ENCODE results near the gene GNG14. TPM values are rescaled to one million over a fixed set of nuclear protein-coding genes. Genes with fewer than 3 reads are reported as not detected.

The GNG14 gene
- total RNA-seq, 1 donor from 2014 or later, result not detected

DNA sequence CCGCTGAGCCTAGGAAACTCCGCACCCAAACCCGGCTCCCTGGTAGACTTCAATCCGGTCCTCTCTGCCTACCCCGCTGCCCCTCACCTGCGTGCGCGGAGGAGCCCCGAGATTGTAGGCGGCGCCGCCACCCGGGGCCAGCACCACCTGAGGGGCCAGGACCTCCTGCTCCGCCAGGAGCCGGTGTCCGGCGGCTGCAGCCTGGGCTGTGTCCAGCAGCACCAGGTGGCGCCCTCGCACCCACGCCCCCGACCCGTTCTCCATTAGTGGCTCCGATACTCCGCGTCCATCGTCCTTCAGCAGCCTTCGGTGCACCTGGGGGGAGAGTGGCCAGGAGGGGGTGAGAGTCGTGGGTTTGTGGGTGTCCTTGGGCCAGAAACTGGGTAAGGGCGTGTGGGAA lies 39.7 kb upstream of the GNG14 start:
- no peaks in the 10 kb centered on the region for H3K4me1 Mint-ChIP-seq (ENCODE audit: low read depth, unreplicated experiment)
- no peak overlapping the region for H3K27ac Mint-ChIP-seq (ENCODE audit: unreplicated experiment)
- peaks cover 1% of the 10 kb centered on the region for H3K9me3 Mint-ChIP-seq (ENCODE audit: unreplicated experiment)
- TF ChIP-seq, protein P1, sequence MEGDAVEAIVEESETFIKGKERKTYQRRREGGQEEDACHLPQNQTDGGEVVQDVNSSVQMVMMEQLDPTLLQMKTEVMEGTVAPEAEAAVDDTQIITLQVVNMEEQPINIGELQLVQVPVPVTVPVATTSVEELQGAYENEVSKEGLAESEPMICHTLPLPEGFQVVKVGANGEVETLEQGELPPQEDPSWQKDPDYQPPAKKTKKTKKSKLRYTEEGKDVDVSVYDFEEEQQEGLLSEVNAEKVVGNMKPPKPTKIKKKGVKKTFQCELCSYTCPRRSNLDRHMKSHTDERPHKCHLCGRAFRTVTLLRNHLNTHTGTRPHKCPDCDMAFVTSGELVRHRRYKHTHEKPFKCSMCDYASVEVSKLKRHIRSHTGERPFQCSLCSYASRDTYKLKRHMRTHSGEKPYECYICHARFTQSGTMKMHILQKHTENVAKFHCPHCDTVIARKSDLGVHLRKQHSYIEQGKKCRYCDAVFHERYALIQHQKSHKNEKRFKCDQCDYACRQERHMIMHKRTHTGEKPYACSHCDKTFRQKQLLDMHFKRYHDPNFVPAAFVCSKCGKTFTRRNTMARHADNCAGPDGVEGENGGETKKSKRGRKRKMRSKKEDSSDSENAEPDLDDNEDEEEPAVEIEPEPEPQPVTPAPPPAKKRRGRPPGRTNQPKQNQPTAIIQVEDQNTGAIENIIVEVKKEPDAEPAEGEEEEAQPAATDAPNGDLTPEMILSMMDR (IDR thresholded peaks at IDR 0.05; ENCODE audit: partially characterized antibody, unreplicated experiment), result no peak
- no peak overlapping the region for H3K4me3 Mint-ChIP-seq (ENCODE audit: unreplicated experiment)
- H3K27me3 Mint-ChIP-seq (ENCODE audit: unreplicated experiment), result peaks cover 4% of the 10 kb centered on the region
- DNase-seq, result no peak
- H3K36me3 Mint-ChIP-seq (ENCODE audit: unreplicated experiment), result peaks cover 4% of the 10 kb centered on the region

DNA sequence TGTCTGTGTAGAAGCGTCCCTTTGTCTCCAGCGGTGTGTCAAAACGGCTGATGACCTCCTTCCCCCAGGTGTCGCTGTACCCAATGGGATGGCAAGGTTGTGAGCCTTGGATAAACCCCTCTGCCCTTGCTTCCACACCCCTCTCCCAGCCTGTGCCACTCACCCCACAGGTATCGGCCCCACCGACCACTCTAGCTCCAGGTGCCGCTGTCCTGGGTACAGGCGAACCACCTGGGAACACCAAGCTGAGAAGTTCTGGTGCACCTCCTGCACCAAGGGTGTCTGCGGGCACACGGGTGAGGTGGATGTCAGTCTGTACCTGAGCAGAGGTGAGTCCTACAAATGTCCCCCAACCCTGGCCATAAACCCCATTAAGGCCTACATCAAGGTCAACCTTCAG lies 37.9 kb upstream of the GNG14 start:
- H3K4me3 Mint-ChIP-seq (ENCODE audit: unreplicated experiment), result no peak overlapping the region
- no peaks in the 10 kb centered on the region for H3K4me1 Mint-ChIP-seq (ENCODE audit: low read depth, unreplicated experiment)
- DNase-seq, result no peak
- TF ChIP-seq, protein P1 (IDR thresholded peaks at IDR 0.05; ENCODE audit: partially characterized antibody, unreplicated experiment), result no peak
- H3K27ac Mint-ChIP-seq (ENCODE audit: unreplicated experiment), result no peak overlapping the region
- peaks cover 4% of the 10 kb centered on the region for H3K36me3 Mint-ChIP-seq (ENCODE audit: unreplicated experiment)
- H3K9me3 Mint-ChIP-seq (ENCODE audit: unreplicated experiment), result peaks cover 1% of the 10 kb centered on the region
- peaks cover 4% of the 10 kb centered on the region for H3K27me3 Mint-ChIP-seq (ENCODE audit: unreplicated experiment)

DNA sequence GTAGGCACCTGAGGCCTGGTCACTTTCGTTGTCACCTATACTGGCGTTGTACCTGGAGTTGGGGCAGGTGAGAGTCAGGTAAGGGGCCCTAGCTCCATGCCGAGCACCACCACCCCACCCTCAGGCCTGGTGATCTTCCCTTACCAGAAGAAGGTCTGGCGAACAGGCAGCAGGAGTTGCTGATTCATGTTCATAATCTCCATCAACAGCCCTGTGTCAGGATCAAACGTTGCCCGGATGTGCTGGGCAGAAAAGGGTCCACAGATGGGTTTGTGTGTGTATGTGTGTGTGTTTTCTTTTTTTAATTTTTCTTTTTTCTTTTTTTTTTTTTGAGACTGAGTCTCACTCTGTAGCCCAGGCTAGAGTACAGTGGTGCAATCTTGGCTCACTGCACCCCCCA lies 35.6 kb upstream of the GNG14 start:
- DNase-seq, result no peak
- no peaks in the 10 kb centered on the region for H3K4me1 Mint-ChIP-seq (ENCODE audit: low read depth, unreplicated experiment)
- TF ChIP-seq, protein P1 (IDR thresholded peaks at IDR 0.05; ENCODE audit: partially characterized antibody, unreplicated experiment), result no peak
- H3K36me3 Mint-ChIP-seq (ENCODE audit: unreplicated experiment), result peaks cover 11% of the 10 kb centered on the region
- no peak overlapping the region for H3K4me3 Mint-ChIP-seq (ENCODE audit: unreplicated experiment)
- H3K27me3 Mint-ChIP-seq (ENCODE audit: unreplicated experiment), result peaks cover 5% of the 10 kb centered on the region
- H3K9me3 Mint-ChIP-seq (ENCODE audit: unreplicated experiment), result peaks cover 1% of the 10 kb centered on the region
- no peak overlapping the region for H3K27ac Mint-ChIP-seq (ENCODE audit: unreplicated experiment)

DNA sequence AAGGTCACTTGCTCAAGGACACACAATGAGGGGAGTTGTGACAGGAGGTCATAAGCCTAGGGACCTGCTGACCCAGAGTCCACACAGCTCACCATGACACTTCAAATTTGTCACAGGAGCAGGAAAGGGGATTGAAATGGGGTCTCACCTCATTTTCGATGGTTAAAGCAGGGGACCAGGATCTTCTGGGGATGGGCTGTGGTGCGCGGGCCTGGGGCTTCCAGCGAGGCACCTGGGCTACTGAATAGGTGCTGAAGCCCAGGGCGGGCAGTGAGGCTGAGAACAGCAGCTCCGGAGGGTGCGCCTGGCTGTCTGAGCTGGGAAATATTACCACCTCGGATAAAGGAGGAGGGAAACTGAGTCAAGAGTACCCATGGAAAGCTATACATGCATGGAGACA lies 32.3 kb upstream of the GNG14 start:
- Mint-ChIP-seq H3K4me1 (ENCODE audit: low read depth, unreplicated experiment) (no peaks in the 10 kb centered on the region), H3K27ac (ENCODE audit: unreplicated experiment) (no peak overlapping the region), H3K4me3 (ENCODE audit: unreplicated experiment) (peak overlapping the region; percentile 47), H3K36me3 (ENCODE audit: unreplicated experiment) (peaks cover 11% of the 10 kb centered on the region), H3K9me3 (ENCODE audit: unreplicated experiment) (no peaks in the 10 kb centered on the region), H3K27me3 (ENCODE audit: unreplicated experiment) (peaks cover 5% of the 10 kb centered on the region)
- DNase-seq, result no peak
- TF ChIP-seq, protein P1 (IDR thresholded peaks at IDR 0.05; ENCODE audit: partially characterized antibody, unreplicated experiment), result no peak

DNA sequence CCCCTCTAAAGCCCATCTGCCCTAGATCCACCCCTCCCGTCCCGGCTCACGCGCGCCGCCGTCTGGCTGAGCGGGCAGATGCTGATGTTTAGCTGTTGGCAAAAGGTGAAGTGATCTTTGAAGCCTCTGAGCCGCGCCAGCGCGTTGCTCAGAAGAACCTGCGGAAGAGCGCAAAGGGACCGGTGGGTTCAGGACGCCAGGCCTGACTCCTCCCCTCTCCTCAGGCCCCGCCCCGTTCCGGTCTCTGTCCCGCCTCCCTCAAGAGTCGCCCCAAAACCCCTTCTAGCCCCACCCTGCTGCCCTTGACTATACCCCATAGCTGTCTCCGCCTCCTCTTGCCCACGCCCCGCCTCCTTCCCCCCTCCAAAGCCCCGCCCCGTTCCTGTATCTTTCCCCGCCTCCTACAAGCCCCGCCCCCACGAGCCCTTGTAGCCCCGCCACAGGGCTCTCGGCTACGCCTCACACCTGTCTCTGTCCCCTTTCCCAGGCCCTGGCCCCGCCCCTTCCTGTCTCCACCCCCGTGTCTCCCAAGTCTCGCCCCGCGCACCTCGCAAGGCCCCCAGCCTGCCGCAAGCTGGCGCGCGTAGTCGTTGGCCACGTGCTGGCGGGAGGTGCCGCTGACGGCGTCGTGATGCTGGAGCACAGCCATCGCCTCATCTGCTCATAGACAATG lies 30.8 kb upstream of the GNG14 start:
- Mint-ChIP-seq H3K36me3 (ENCODE audit: unreplicated experiment) (peaks cover 6% of the 10 kb centered on the region), H3K27ac (ENCODE audit: unreplicated experiment) (no peak overlapping the region), H3K27me3 (ENCODE audit: unreplicated experiment) (peaks cover 5% of the 10 kb centered on the region), H3K4me1 (ENCODE audit: low read depth, unreplicated experiment) (no peaks in the 10 kb centered on the region), H3K9me3 (ENCODE audit: unreplicated experiment) (no peaks in the 10 kb centered on the region), H3K4me3 (ENCODE audit: unreplicated experiment) (no peak overlapping the region)
- no peak for DNase-seq
- TF ChIP-seq, protein P1 (IDR thresholded peaks at IDR 0.05; ENCODE audit: partially characterized antibody, unreplicated experiment), result no peak
